A549 (cell line): ENCODE data around the gene DERL3. TPM values are rescaled to one million over a fixed set of nuclear protein-coding genes. Genes with fewer than 3 reads are reported as not detected.

ENCODE experiments used
- ATAC-seq, 2 experiments: fragments of 200-7000 bp in 1 of 2; fragments of >200 bp in 1 of 2; cut with Nextera tagmentation in 1 of 2; cut with Tn5 transposase in 1 of 2; 3 replicates each; pipeline versions ENCODE4 v1.8.0 to v1.9.1; 2018 to 2020; ENCODE audit warnings: mild to moderate bottlenecking in 1 of 2, moderate library complexity in 1 of 2
- CTCF ChIA-PET: fragments of 300-600 bp; sonication (Branson Sonifier 250); formaldehyde crosslinking; extraction: SDS; loops from one replicate; lab custom pipeline; 2021; ENCODE audit warnings: antibody characterized with exemption, inconsistent platforms; lab: Yijun Ruan, JAX
- POLR2A ChIA-PET: fragments of 350-600 bp; formaldehyde crosslinking; extraction: SDS; loops from one replicate; lab custom pipeline; 2021; ENCODE audit warnings: antibody characterized with exemption, inconsistent platforms; lab: Yijun Ruan, JAX
- DNase-seq, 2 experiments: peaks; one replicate each; pipeline versions ENCODE4 v3.0.0 to v3.0.0-alpha.2; 2011 to 2016; ENCODE audit warnings: low read depth in 1 of 2, low spot score in 1 of 2
- FAIRE-seq: peaks from 2 replicates; lab custom pipeline; 2011; peaks lifted over from hg19 to GRCh38; lab: Jason Lieb, UNC
- H3K27ac ChIP-seq, 2 experiments: fragments of >200 bp; sonication (Bioruptor Twin); formaldehyde crosslinking; 3 replicates each; pipeline ENCODE4 v1.5.1; 2016 to 2017
- H3K4me1 ChIP-seq: fragments of >200 bp; sonication (Bioruptor Twin); formaldehyde crosslinking; 3 replicates; pipeline ENCODE4 v1.6.1; 2016
- H3K4me2 ChIP-seq: fragments of >200 bp; sonication (Bioruptor Twin); formaldehyde crosslinking; 3 replicates; pipeline ENCODE4 v1.6.1; 2016
- H3K4me3 ChIP-seq: fragments of >200 bp; sonication (Bioruptor Twin); formaldehyde crosslinking; 3 replicates; pipeline ENCODE4 v1.5.1; 2016
- H3K9me3 ChIP-seq: fragments of >200 bp; sonication (Bioruptor Twin); formaldehyde crosslinking; 3 replicates; pipeline ENCODE4 v1.6.1; 2016
- CEBPB ChIP-seq, 2 experiments: fragments of >200 bp in 1 of 2; sonication (Bioruptor Twin) in 1 of 2; formaldehyde crosslinking in 1 of 2; IDR thresholded peaks; 2 replicates each; pipeline ENCODE4 v1.6.1; 2012 to 2016
- CHD4 ChIP-seq: fragments of 200-600 bp; sonication (generic); IDR thresholded peaks from 2 replicates; pipeline ENCODE4 v1.6.1; 2016; ENCODE audit warnings: antibody characterized with exemption, mild to moderate bottlenecking, borderline replicate concordance
- E2F6 ChIP-seq: IDR thresholded peaks from 2 replicates; pipeline ENCODE4 v1.6.1; 2012; ENCODE audit warnings: low read depth, borderline replicate concordance
- ELK1 ChIP-seq: fragments of 150-350 bp; IDR thresholded peaks from 2 replicates; pipeline ENCODE4 v1.6.1; 2014; ENCODE audit warnings: low read depth, mild to moderate bottlenecking, low read length
- EP300 ChIP-seq, 2 experiments: fragments of >200 bp; sonication (Bioruptor Twin); formaldehyde crosslinking; IDR thresholded peaks; 2 replicates in 1 of 2; 3 replicates in 1 of 2; pipeline ENCODE4 v1.6.1; 2016 to 2017
- FOSL2 ChIP-seq, 2 experiments: fragments of 450-650 bp in 1 of 2; fragments of >200 bp in 1 of 2; sonication (Bioruptor Twin) in 1 of 2; formaldehyde crosslinking; IDR thresholded peaks; 2 replicates each; pipeline versions ENCODE4 v1.5.0 to v1.6.1; 2016 to 2020; ENCODE audit warnings: mild to moderate bottlenecking in 1 of 2, moderate library complexity in 1 of 2
- JUNB ChIP-seq: fragments of >200 bp; sonication (Bioruptor Twin); formaldehyde crosslinking; IDR thresholded peaks from 2 replicates; pipeline ENCODE4 v1.6.1; 2016
- KDM5A ChIP-seq: fragments of 200-600 bp; sonication (generic); IDR thresholded peaks from 2 replicates; pipeline ENCODE4 v1.6.1; 2016; ENCODE audit warnings: antibody characterized with exemption, mild to moderate bottlenecking
- MAFK ChIP-seq: fragments of 450-650 bp; IDR thresholded peaks from 2 replicates; pipeline ENCODE4 v1.6.1; 2014; ENCODE audit not compliant: partially characterized antibody
- MAZ ChIP-seq: fragments of 150-350 bp; IDR thresholded peaks from 2 replicates; pipeline ENCODE4 v1.6.1; 2014; ENCODE audit warnings: antibody characterized with exemption, low read depth, low read length, borderline replicate concordance
- NR3C1 ChIP-seq: fragments of >200 bp; sonication (Bioruptor Twin); formaldehyde crosslinking; IDR thresholded peaks from 3 replicates; pipeline ENCODE4 v1.6.1; 2017
- PBX3 ChIP-seq: IDR thresholded peaks from 2 replicates; pipeline ENCODE4 v1.6.1; 2012
- POLR2AphosphoS2 ChIP-seq: conservative IDR thresholded peaks from 2 replicates; pipeline ENCODE4 v1.6.1; 2012; ENCODE audit warnings: low read length, improper control_type of control experiment, inconsistent platforms
- RCOR1 ChIP-seq: fragments of 150-350 bp; IDR thresholded peaks from 2 replicates; pipeline ENCODE4 v1.6.1; 2014; ENCODE audit warnings: antibody characterized with exemption, low read length, low read depth
- RFX5 ChIP-seq: fragments of 450-650 bp; IDR thresholded peaks from 2 replicates; pipeline ENCODE4 v1.7.1; 2014; ENCODE audit warnings: antibody characterized with exemption, mild to moderate bottlenecking, moderate library complexity
- SREBF2 ChIP-seq: fragments of 450-650 bp; IDR thresholded peaks from 2 replicates; pipeline ENCODE4 v1.6.1; 2014; ENCODE audit warnings: mild to moderate bottlenecking, moderate library complexity
- TP53 ChIP-seq: fragments of 250-450 bp; sonication (Bioruptor Pico); IDR thresholded peaks from 2 replicates; pipeline ENCODE4 v1.5.0; 2021; ENCODE audit warnings: mild to moderate bottlenecking, moderate library complexity
- ZFP36 ChIP-seq: fragments of 450-650 bp; IDR thresholded peaks from 2 replicates; pipeline ENCODE4 v1.6.1; 2014; ENCODE audit warnings: borderline replicate concordance; ENCODE audit not compliant: partially characterized antibody
- WGBS: methylation state at CpG from one replicate; pipeline ENCODE4 v1.1.6; 2017; ENCODE audit errors: missing lambda C conversion rate; 5-methylcytosine and 5-hydroxymethylcytosine counted together
- polyA plus RNA-seq, 4 experiments: library from polyadenylated mRNA; depleted of rRNA in 3 of 4; stranded (reverse); fragments of >200 nt; fragmentation: RNase III in 1 of 4; extraction: RNeasy Plus Mini Kit Qiagen cat#74134 plus additional on column Dnase treatment in 1 of 4; gene quantifications; 2 replicates in 3 of 4; 3 replicates in 1 of 4; pipeline ENCODE4 v1.2.3, GENCODE V29; 2011 to 2017
- TF ChIP-seq, protein P1 (sequence below): fragments of 250-450 bp; sonication (Bioruptor Pico); IDR thresholded peaks from 2 replicates; pipeline ENCODE4 v1.5.0; 2021; ENCODE audit warnings: mild to moderate bottlenecking, moderate library complexity, borderline replicate concordance
- TF ChIP-seq, protein P2 (sequence below): fragments of >200 bp; sonication (Bioruptor Twin); formaldehyde crosslinking; IDR thresholded peaks from 3 replicates; pipeline ENCODE4 v1.6.1; 2016

Gene DERL3
- polyA plus RNA-seq, 2 of the 4 experiments (the other 2 are of a cell fraction): 0.08 to 0.40 TPM

- Histone ChIP-seq H3K27ac (no peak overlapping the region), H3K4me2 (no peak overlapping the region), H3K4me1 (peaks cover 10% of the 10 kb centered on the region; the same call in 1 of the 3 replicates), H3K4me3 (no peak overlapping the region), H3K9me3 (no peaks in the 10 kb centered on the region)
- ChIA-PET POLR2A (no interaction called here), CTCF (interaction anchor here (5.3 kb wide), 1 partner anchor 13 kb away, joined by 31 read pairs; no protein-coding TSS in a partner anchor)
- WGBS: 86% methylated on average over 12 of the region's 12 CpGs
- TF ChIP-seq, protein P1, sequence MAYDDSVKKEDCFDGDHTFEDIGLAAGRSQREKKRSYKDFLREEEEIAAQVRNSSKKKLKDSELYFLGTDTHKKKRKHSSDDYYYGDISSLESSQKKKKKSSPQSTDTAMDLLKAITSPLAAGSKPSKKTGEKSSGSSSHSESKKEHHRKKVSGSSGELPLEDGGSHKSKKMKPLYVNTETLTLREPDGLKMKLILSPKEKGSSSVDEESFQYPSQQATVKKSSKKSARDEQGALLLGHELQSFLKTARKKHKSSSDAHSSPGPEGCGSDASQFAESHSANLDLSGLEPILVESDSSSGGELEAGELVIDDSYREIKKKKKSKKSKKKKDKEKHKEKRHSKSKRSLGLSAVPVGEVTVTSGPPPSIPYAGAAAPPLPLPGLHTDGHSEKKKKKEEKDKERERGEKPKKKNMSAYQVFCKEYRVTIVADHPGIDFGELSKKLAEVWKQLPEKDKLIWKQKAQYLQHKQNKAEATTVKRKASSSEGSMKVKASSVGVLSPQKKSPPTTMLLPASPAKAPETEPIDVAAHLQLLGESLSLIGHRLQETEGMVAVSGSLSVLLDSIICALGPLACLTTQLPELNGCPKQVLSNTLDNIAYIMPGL (CRISPR knock-in tag): no peak
- TF ChIP-seq FOSL2 (IDR thresholded peaks at IDR 0.05): no peak
- TF ChIP-seq FOSL2 (CRISPR knock-in tag; IDR thresholded peaks at IDR 0.05): no peak
- no peak for TF ChIP-seq RCOR1
- TF ChIP-seq KDM5A: no peak
- TF ChIP-seq SREBF2: no peak
- TF ChIP-seq JUNB: no peak
- TF ChIP-seq CHD4: no peak
- TF ChIP-seq NR3C1: no peak
- no peak for TF ChIP-seq TP53 (CRISPR knock-in tag)
- no peak for DNase-seq
- ATAC-seq: no peak
- no peak for FAIRE-seq
Measured at GRCh38 chr22:23837496-23837859, 1.3 kb downstream of the DERL3 start.

DNA sequence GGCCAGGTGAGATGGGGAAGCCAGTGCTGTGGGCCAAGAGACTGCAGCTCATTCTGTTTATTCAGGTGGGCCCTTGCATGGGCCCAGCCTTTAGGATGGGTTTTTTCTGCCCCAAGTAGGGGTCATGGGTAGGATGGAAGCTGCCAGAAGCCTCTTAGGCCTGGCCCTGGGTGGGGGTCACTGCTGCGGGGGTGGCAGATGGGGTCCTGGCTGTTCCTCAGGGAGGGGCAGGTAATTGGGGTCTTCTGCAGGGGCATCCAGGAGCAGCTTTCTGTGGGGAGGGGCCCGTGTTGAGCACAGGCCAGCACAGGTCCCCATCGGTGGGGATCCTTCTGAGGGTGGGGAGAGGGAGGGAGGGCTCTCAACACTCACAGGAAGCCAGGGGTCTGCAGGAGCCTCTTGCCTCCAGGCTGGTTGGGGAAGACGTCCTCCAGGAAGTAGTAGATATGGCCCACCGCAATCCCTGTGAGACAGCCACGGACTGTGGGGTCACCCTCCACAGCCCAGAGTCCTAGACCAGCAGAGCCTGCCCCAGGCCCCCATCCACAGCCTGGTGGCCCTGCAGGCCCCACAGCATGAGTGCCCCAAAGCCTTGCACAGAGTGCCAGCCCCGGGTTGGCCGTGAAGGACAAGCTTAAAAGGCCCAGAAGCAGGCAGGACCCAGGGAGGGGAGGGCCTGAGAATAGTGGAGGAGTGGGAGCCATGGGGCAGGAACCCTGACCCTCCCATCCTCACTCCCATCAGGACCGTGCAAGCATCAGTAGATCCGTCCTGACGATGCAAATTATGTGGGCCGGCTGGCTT is 1.9 kb downstream of the DERL3 start:
- FAIRE-seq: no peak

More for the DNA sequence above, 1.9 kb downstream of the DERL3 start:
- H3K4me2 ChIP-seq: no peak overlapping the region
- peaks cover 10% of the 10 kb centered on the region; the same call in 1 of the 3 replicates for H3K4me1 ChIP-seq
- no peak for ATAC-seq
- ChIA-PET POLR2A (no interaction called here), CTCF (interaction anchor here (5.3 kb wide), 1 partner anchor 13 kb away, joined by 31 read pairs; no protein-coding TSS in a partner anchor)
- H3K4me3 ChIP-seq: no peak overlapping the region
- no peak overlapping the region for H3K27ac ChIP-seq
- WGBS: 79% methylated on average over 4 of the region's 12 CpGs
- no peaks in the 10 kb centered on the region for H3K9me3 ChIP-seq
- no peak for TF ChIP-seq ELK1
- TF ChIP-seq E2F6: no peak
- TF ChIP-seq SREBF2: no peak
- no peak for TF ChIP-seq EP300 (IDR thresholded peaks at IDR 0.05)
- TF ChIP-seq CEBPB (IDR thresholded peaks at IDR 0.05): no peak
- no peak for TF ChIP-seq PBX3
- TF ChIP-seq, protein P2, sequence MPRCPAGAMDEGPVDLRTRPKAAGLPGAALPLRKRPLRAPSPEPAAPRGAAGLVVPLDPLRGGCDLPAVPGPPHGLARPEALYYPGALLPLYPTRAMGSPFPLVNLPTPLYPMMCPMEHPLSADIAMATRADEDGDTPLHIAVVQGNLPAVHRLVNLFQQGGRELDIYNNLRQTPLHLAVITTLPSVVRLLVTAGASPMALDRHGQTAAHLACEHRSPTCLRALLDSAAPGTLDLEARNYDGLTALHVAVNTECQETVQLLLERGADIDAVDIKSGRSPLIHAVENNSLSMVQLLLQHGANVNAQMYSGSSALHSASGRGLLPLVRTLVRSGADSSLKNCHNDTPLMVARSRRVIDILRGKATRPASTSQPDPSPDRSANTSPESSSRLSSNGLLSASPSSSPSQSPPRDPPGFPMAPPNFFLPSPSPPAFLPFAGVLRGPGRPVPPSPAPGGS: no peak
- no peak for TF ChIP-seq MAZ
- no peak for TF ChIP-seq RFX5
- TF ChIP-seq ZFP36: no peak
- TF ChIP-seq POLR2AphosphoS2: no peak
- TF ChIP-seq MAFK: no peak
- no peak for DNase-seq
